Measurements from ENCODE around the gene AFAP1L1.
A peak's percentile ranks its signal among the peaks of the same experiment; 100 is the strongest.

Gene AFAP1L1

DNA sequence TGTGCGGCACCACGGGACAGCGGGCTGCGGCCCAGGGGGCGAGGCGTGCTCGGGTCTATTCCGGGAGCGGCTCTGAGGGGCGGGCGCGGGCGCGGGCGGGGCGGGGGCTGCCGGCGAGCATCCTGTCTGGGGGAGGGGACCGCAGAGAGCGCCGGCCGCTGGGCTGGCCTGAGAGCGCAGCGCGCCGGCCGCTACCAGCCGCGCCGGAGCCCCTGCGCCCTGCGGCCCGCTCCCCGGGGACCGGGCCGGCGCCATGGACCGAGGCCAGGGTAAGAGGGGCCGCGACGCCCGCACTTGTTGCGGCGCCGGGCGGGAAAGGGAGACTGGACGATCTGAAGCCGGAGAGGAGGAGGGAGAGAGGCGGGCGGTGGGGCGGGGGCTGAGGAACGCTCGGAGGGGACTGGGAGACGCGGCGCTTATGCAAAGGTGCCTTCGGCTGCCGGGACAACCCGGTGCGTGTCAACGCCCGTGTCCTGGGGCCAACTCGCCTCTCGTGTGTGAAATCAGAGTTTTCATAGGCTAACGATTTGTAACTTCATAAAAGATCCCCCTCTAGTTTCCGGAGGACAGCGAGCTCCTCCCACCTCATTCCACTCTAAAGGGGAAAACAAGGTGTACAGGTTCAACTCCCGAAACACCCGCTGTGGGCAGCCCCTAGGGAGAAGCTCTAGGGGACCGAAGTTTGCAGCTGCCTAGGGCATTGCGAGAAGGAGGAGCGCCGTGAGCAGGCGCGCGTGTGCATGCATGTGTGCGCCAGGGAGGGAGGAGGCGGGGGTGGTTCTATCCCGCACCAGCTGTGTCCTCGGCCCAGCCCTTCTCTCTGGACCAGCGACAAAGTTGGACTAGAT, at the start of gene AFAP1L1:
Gene AFAP1L1 (plus strand): TSS at position 144 of the 848 bp plus-strand sequence. CDS start 110 bp downstream, at position 254.
- DNase-seq, result peak; percentile 35

DNA sequence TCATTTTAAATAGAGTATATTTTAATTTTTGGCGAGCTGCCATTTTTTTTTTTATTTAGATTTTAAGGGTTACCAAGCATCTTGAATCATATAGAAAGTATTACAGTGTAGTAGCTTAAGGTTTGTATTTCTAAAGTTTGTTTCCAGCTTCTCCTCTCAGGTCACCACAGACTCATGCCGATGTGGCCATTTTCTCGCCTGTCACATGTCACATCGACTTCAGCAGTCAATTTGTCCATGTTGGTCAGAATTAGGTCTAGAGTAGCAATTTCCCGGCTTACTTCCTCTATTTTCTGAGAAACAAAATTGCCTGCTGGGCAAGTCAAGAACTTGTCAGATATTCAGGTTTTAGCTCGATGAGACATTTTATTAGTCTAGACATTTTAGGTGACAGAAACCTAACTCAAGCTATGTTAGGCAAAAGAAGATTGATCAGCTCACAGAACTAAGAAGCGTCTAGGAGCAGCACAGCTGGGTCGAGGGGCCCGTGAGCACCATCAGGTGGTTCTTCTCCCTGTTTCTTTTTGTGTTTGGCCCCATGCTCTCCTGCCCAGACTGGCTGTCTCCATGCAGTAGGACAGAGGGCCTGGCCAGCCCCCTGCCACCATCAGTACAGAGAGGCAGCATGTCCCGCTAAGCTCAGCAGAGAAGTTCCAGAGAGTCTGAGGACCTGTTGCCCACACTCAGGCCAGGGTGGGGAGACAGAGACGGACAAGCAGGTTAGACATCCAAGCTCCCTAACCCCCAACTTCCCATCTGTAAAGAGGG, 48.4 kb upstream of the AFAP1L1 start:
- DNase-seq, result no peak

DNA sequence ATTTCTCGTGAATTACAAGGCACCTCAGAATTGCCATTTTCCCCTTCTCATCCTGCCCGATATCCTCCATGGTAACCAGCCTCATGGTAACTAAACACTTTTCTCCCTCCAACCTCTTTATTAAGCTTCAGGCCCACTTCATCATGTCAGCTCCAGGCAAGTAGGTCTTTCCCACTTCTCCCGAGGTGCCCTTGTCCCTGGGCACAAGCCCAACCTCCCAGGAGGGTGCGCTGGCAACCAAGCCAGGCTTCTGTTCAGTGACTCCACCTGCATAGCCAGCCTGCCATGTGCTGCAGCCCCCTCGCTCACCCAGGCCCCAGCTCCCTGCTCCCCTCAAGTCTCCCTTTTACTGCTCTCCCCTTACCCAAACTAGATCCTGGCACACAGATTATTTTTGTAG, 47.4 kb upstream of the AFAP1L1 start:
- no peak for DNase-seq

DNA sequence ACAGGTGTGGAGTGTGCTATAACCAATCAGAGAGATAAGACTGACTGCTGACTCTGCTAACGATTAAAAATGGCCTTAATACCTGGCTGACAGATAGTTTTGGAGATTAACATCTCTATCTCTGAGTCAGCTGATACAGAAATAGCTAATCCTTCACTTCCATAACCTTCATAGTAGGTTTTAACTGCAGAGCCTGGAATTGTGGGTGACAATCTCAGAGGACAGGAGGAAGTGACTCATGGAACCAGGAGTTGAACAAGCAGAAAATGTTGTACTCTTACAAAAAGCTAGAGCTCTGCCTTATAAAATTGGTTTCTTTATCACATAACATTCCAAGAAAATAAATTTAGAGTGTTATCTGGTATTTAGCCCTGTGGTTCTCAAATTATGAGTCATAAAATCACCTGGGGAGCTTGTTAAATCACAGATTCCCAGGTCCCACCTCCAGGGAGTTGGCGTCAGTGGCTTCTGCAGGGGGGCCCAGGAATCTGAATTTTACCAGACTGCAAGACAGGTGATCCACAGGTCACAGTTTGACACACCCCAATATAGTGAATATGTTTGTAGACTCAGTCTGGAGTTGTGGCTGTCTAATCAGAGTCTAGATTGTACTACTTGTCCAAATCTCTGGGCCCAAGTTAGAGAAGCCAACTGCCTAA, 44.4 kb upstream of the AFAP1L1 start:
- no peak for DNase-seq

DNA sequence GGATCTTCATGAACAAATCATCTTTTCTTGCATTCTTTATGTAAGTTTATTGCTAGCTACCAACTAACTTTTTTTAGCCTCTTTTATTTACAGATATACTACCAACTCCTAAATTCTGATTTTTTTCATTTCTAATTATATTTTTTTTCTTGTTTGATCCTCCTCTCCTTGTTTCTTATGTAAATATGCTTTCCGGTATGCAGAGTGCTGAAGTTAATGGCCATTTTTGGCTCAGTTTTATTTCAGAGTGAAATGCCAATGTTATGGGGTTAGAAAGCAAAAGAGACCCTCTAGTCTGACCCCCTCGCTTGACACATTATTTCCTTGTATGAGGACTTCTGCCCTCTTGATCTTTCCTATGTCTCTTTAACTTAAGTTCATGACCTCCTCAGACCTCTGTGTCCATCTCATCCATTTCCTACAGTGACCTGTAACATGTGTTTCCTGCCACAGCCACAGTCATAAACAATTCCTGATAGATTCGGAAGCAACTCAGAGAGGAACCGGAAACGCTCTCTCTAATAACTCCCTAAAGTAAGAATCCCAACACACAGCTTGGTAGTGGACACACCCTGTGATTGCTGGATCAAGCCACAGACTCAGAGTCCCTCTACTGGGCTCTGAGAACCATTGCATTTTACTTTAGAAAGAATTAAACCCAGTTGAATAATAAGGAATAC, 42.9 kb upstream of the AFAP1L1 start:
- no peak for DNase-seq

DNA sequence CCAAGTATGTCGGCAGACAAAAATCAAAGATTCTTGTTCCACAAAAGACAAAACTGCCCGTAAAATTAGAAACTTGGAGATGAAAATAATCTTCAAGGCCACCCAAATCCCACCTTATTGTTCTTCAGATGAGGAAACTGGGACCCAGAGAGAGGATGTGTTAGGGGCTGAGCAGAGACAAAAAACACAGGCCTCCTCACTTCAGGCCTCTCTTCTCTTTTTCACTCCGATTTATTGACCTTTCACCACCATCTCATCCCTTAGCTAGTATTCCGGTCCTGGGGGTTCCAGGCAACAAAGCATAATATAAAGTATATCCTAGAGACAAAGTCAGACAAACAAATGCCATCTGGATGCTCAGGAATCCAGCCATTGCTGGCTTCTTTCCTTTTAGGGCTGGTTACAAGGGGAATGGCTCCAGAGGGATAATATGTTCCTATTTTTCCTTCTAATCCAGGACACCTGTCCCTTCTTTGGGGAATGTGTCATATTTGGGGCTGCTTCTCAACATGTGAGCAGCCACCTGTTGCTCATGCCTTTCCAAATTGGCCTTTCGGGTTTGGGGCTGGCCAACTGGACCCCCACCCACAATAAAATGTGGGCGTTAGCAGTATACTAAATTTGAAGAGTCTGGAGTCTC, 42.2 kb upstream of the AFAP1L1 start:
- no peak for DNase-seq

DNA sequence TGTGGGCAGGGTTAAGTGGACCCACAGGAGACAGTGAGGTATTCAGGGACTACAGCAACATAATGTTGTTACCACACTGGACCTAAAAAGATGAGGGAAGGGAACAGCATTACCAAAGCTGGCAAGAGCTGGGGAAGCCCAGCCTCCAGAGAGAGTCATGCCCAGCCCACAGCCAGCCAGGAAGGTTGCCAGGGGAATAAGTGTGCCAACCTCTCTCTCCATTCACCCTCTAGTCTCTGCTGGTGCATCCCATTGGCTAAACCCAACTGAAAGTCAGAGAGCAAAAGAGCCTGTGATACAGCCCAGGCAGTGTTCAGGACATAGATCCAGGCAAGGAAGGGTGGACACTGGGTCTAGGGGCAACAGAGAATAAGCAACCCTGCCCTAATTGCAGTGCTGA, 35.8 kb upstream of the AFAP1L1 start:
- no peak for DNase-seq

DNA sequence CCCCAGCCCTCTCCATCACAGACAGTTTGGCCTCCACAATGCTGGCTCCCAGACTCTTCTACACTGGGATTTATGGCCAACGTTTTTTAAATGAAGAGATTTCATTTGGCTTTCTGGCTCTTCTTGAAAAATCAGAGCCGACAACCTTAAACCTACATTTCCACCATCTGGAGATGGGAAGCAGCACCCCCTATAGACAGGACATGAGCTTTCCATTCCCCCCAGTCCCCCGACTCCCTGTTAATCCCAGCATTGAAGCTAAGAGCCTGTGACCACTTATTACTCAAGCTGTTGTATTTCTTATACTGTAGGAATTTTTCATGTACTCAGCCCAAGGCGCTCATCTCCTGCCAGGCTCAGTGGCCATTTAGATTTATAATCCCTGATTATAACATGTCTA, 34.0 kb upstream of the AFAP1L1 start:
- DNase-seq, result no peak

DNA sequence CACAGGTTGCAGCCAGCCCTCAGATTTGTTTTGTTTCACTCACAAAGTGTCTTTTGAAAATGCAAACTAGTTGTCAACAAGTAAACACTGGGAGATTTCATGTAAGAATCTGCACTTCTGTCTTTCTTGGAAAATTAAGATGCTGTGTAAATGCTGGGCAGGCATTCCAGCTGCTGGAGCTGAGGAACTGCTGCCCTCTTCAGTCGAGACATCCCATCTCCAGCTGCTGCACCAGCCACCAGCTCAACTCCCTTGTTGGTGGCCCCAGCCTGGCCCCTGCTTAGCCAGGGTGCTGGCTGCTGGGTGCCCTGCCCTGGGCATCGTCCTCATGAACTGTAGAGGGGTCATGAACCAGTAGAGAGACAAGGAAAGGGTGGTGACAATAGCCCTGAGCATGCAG, 33.1 kb upstream of the AFAP1L1 start:
- no peak for DNase-seq

DNA sequence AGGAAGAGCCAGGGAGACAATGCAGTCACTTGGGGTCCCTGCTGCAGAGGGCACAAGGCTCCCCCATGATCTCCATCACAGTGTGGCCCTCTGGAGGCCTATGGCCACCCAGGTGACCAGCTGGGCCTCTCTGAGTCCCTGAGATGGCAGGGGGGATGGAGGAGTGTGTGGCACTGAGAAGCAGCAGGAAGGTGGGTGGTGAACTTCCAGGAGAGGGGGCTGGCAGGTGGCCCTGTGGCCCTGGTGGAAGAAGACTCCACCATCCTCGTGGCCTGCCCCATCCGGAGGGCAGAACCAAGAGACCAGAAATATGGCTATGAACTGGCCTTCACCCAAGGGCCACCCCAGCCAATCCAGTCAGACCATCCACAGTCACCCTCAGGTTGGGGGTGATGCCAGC, 31.7 kb upstream of the AFAP1L1 start:
- DNase-seq, result no peak

DNA sequence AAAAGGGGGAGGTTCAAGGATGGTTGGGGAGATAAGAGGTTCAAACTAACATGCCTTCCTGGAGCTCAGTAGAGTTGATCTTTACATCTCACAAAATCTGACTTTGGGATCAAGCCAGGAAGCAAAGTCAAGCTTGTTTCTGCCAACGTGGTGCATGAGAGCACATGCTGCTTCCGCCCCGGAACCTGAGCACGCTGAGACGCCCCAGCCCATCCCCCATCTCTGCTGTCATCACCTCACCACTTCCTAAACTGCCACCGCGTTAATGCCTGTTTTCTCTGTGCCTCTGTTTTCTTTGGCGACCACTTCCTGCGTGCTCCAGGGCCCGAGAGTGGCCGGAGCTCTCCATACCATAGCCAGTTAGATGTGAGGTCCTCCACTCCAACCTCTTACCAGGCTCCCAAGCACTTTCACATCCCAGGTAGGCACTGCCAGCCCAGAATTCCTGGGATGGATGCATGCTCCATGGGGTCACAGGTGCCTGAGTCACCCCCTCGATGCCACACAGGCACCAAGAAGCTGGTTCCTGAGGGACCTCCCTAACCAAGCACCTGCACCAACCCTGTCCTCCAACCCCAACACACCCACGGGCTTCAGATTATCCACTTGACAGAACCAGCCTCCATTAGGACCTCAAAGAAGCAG, 31.2 kb upstream of the AFAP1L1 start:
- no peak for DNase-seq

DNA sequence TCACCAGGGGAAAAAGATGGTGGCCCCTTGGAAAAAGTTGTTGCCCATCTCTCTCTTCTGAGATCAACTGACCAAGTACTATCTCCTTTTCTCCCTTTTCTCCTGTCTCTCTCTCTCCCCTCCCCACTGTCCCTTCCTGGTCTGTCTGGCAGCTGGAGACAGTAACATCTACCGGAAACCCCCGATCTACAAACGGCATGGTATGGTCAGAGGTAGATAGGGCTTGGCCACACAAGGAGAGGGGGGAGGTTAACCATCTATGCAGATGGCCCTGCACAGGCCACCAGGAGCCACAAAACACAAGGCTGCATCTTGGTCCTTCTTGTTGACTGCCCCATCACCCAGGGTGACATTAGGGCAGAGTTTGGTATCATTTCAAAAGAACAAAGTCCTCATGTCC, 29.3 kb upstream of the AFAP1L1 start:
- no peak for DNase-seq

DNA sequence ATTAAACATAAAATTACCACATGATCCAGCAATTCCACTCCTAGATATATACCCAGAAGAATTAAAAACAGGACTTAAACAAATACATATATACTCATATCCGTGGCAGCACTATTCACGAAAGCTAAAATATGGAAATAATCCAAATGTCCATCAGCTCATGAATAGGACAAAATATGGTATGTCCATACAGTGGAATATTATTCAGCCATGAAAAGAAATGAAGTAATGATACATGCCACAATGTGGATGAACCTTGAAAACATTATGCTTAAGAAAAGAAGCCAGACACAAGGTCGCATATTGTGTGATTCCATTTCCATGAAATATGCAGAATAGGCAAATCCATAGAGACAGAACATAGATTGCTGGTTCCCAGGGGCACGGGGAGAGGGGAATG, 24.8 kb upstream of the AFAP1L1 start:
- no peak for DNase-seq

DNA sequence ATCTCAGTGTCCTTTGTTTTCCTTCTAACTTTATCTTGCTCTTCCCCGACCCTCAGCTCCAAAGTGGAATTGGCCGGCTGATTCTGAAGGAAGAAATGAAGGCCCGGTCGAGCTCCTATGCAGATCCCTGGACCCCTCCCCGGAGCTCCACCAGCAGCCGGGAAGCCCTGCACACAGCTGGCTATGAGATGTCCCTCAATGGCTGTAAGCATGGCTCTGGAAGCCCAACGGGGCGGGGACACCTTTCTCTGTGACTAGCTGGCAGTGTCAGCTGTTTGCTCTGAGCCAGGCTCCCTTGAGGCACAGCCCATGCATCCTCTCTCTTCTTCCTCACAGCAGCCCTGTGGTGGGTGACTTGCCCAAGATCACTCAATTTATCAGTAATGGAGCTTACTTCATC, 23.9 kb upstream of the AFAP1L1 start:
- DNase-seq, result no peak

DNA sequence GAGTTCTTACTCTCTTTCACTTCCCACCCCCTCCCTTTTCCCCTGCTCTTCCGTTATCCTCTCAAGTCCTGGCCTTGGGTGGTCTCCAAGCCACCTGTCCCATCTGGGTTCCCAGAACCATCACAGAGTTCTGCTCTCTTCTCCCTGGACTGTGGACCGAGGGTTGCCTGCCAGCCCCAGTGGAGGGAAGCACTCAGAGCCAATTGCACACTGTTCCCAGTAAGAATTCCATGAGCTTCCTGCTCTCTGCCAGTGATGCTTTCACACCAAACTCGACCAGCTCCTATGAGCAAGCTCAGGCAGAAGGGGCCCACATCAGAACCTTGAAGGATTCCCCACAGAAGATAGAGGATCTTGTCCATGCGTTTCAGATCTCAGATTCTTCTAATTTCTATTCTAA, 20.1 kb upstream of the AFAP1L1 start:
- DNase-seq, result no peak

DNA sequence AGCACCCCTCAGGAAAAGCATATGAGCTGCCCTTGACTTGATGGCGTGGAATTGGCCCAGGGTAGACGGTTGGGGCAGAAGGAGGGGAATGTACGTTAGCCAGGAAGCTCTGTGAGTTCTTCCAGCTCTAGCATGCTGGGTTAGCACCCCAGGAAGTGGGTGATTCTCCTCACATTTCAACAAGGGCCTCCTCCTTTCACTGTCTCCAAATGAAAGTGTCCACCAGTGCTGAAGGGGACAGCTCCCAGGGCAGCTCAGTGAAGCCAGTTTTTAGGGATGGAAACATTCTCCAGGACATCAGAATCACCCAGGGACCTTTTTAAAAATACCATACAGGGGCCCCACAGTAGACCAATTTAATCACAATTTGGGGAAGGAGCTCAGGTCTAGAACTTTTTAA, 17.2 kb upstream of the AFAP1L1 start:
- no peak for DNase-seq

DNA sequence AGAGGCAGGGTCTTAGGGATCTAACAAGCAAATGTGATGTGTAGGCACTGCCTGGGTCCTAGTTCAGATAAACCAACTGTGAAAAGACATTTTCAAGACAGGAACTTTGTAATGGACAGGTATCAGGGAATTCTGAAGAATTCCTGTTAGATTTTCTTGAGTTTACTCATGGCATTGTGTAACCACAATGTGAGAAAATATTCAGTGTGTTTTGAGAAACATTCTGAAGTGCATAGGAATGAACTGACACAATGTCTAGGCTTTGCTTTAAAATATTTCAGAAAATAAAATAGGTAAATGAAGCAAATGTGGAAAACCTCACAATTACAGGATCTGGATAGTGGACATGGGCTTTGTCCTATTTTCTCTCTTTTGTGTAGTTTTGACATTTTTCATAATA, 15.2 kb upstream of the AFAP1L1 start:
- DNase-seq, result no peak

DNA sequence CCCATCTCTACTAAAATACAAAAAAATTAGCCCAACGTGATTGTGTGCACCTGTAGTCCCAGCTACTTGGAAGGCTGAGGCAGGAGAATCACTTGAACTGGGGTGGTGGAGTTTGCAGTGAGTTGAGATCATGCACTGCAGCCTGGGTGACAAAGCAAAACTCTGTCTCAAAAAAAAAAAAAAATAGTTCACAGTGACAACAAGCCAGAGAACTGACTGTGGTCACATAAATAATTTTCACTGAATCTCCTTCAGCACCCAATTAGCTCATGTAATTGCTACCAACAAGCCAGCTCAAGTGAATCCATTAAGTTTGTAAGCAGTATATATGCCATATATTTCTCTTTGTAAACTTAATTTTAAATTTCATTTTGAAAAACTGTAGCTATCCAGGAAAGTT, 14.5 kb upstream of the AFAP1L1 start:
- no peak for DNase-seq

DNA sequence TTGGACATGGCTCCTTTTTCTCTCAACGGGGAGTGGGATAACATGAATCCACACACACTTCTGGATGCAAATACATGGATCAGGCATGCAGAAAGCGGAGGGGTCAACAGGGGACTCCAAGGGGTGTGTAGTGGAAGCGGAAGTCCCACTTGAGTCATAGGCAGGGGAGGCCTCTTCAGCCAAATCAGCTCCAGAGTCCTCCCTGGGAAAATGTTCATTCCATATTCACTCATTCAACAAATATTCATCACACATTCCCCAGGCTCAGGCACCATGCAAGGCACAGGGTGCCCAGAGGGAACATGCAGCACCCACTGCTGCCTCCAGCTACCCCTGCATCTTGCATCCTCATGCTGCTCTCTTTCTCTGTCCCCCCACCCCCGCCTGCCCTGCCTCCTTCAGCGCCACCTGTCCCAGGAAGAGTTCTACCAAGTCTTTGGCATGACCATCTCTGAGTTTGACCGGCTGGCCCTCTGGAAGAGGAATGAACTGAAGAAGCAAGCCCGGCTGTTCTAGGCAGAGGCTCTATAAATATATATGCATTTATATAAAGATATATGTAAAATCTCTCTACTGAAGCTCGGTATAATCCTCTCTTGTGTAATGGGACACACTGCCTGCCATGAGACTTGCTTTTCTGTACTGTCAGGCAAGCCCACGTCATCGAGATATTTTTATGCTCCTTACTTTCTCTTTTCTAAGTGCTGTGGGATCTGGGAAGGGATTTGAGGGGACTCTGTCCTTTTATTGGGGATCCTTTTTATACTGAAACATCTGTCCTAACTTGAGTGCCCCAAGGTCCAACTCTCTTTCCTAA, 13.6 kb upstream of the AFAP1L1 start:
- no peak for DNase-seq

DNA sequence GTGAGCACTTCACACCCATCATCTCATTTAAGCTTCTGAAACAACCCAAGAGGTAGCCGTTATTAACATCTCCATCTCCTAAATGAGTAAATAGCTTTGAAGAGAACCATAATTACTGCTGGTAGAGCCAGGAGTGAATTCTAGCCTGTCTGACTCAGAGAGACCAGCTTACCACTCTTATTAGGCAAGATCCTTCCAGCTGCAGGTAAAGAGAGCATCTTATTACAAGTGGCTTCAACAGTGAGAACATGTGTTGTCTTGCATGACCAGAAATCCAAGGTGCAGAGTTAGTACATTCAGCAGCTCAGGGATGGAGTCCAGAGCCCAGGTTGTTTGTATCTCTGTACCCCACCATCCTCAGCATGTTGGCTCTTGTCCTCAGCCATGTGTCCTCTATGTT, 10.9 kb upstream of the AFAP1L1 start:
- DNase-seq, result no peak

DNA sequence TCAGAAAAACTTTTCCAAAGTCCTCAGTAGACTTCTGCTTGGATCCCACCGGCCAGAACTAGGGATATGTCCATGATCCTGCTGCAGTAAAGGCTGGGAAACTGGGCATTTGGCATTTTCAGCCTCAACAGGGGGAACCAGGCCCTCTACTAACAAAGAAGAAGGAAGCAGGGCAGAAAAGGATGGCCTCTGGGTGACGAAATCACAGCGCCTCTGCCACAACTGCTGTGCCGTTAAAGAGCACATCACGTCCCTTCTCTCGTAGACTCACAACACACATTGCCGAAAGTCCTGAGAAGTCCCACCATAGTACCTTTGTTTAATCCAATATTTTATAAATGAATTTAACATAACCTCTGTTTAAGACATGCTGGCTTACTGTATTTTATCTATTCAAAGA, 10.4 kb upstream of the AFAP1L1 start:
- DNase-seq, result no peak

All from NCI-H748 treated with DMSO at 0.1 percent for 48 hours (cell line).